WI38 (cell line): ENCODE results near the gene KRT24.
A peak's percentile ranks its signal among the peaks of the same experiment; 100 is the strongest.

Experiments used
- H3K4me3 ChIP-seq: 2 replicates; pipeline ENCODE4 v1.5.1; 2011; ENCODE audit warnings: low read depth, mild to moderate bottlenecking, control low read depth, low read length
- TF ChIP-seq, protein P1 (sequence below): IDR thresholded peaks from 2 replicates; pipeline ENCODE4 v1.5.1; 2012; ENCODE audit warnings: low read depth, mild to moderate bottlenecking, control low read depth, low read length

The KRT24 gene

DNA sequence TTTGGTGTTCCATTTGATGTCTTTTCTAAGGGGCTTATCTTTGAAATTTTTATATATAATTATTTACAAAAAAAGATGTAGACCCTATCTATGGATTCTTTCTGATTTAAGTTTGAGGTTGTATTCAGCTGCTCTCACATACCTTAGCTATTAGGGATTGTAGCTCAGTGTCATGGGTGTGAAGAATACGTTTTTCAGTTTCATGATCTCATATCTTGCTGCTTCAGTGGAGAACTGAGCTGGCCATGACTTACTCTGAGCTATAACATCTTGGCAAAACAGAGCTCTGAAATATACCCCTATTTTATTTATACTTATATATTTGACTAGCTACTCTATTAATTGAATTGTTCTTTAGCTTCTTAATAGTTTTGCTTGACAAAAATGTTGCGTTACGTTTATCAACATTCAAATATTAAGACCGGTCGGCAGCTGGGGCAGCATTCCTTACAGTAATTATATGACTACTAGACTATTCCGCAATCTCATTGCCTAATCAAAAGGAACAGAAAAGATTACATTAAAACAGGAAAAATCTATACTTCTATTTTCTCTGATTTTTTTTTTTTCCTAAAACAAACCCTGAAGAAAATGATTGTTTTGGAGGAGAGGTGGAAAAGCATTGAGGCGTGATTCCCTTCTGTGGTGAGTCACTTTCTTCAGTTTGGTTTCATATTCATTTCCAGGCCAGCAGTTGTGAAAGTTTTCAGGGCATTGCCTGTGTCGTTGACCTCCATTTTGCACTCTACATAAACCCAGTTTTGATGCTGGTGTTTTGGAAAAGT lies 24.1 kb upstream of the KRT24 start:
- TF ChIP-seq, protein P1, sequence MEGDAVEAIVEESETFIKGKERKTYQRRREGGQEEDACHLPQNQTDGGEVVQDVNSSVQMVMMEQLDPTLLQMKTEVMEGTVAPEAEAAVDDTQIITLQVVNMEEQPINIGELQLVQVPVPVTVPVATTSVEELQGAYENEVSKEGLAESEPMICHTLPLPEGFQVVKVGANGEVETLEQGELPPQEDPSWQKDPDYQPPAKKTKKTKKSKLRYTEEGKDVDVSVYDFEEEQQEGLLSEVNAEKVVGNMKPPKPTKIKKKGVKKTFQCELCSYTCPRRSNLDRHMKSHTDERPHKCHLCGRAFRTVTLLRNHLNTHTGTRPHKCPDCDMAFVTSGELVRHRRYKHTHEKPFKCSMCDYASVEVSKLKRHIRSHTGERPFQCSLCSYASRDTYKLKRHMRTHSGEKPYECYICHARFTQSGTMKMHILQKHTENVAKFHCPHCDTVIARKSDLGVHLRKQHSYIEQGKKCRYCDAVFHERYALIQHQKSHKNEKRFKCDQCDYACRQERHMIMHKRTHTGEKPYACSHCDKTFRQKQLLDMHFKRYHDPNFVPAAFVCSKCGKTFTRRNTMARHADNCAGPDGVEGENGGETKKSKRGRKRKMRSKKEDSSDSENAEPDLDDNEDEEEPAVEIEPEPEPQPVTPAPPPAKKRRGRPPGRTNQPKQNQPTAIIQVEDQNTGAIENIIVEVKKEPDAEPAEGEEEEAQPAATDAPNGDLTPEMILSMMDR, result no peak
- H3K4me3 ChIP-seq, result no peak overlapping the region

DNA sequence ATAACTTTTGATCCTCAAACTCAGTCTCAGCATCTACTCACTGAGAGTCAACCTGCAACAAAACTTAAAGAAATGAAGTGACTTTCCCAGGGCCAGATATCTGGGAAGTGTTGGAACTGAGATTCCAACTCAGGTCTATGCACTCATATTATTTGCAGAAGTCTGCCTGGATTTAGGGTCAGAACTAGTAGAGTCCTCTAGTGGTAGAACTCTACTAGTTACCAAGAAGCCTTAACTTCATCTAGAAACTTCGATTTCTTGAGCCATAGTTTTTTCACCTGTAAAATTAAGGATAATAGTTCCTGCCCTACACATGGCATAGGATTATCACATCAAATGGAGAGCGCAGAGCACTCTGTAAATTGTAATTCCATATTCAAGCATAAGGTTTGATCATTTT lies 23.4 kb upstream of the KRT24 start:
- TF ChIP-seq, protein P1, result peak; percentile 17; the same call in 1 of the 2 replicates
- H3K4me3 ChIP-seq, result no peak overlapping the region

DNA sequence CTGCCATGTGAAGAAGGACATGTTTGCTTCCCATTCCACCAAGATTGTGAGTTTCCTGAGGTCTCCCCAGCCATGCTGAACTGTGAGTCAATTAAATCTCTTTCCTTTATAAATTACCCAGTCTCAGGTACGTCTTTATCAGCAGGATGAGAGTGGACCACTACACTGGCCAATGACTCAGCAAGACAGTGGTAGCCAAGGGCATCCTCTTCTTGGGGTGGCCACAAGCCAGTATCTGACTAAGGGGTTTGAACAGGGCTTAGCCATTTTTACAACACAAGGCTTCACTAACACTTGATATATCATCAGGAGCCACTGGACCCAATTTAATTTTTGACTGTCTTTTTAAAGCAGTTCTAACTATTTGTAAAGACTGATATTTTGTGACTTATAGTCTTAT lies 21.1 kb upstream of the KRT24 start:
- no peak overlapping the region for H3K4me3 ChIP-seq
- TF ChIP-seq, protein P1, result no peak

DNA sequence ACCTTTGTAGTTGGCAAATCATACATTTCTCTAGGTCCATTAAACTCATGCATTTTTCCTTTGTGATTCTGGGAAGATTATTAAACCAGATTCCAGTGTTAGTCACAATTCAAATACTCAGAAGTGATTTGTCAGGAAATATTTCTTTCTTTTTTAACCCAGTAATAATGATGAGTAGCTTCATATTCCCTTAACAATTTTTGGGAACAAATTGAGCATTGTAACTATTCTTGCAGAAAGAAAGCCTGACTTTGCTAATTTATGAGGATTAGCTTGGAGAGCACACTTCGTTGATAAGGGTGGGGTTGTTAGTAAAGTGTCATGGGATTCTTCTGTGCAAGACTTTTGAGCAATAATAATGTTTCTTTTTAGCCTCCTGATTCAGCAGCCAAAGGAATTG lies 18.7 kb upstream of the KRT24 start:
- TF ChIP-seq, protein P1, result no peak
- no peak overlapping the region for H3K4me3 ChIP-seq

DNA sequence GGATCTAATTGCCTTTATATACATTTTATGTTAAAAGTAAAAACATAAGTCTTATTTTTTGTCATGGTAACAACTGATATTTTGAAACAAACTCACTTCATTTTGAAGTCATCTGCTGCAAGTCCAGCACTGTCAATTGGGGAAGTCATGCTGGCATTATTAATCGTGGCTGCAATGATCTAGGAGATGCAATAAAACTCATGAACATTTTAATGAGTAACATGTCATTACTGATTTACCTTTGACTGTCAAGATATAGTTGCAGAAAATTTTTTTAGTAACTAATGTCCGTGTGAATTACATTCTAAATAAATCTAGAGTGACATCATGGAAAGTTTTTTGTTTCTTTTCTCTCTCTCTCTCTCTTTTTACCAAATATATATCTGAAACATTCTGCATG lies 17.3 kb upstream of the KRT24 start:
- TF ChIP-seq, protein P1, result no peak
- no peak overlapping the region for H3K4me3 ChIP-seq

DNA sequence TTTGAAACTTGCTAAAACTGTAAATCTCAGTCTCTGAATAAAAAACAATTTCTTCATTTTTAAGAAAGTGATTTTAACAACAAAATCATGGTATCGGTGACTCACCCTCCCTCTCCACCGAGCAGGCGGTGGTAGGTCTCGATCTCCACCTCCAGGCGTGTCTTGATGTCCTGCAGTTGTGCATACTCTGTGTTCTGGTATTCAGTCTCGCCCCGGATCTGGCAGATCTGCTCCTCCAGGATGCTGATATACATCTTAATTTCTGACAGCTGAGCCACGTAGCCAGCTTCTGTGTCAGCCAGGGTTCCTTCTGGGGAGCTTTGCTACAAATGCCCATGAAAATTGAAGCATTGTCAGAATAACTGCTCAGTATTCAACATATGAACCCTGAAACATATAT lies 15.4 kb upstream of the KRT24 start:
- H3K4me3 ChIP-seq, result no peak overlapping the region
- TF ChIP-seq, protein P1, result no peak

DNA sequence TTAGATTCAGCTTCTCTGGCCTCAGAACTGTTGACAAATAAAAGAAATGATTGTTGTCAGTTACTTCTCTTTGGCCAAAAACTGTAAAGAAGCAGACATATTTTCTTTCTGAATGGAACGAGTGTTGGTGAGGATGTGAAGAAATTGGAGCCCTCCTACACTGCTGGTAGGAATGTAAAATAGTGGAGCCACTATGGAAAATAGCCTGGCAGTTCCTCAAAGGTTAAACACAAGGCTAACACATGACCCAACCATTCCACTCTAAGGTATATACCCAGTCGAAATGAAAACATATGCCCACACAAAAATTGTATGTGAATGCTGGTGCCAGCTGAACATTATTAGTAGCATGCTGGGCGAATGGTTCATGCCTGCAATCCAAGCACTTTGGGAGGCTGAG lies 14.2 kb upstream of the KRT24 start:
- no peak overlapping the region for H3K4me3 ChIP-seq
- TF ChIP-seq, protein P1, result no peak
